Measurements from ENCODE around the gene TTLL8. TPM values are rescaled to one million over a fixed set of nuclear protein-coding genes. Genes with fewer than 3 reads are reported as not detected.

Gene TTLL8
- total and polyA plus RNA-seq, 2 experiments from 2014 or later, result not detected

DNA sequence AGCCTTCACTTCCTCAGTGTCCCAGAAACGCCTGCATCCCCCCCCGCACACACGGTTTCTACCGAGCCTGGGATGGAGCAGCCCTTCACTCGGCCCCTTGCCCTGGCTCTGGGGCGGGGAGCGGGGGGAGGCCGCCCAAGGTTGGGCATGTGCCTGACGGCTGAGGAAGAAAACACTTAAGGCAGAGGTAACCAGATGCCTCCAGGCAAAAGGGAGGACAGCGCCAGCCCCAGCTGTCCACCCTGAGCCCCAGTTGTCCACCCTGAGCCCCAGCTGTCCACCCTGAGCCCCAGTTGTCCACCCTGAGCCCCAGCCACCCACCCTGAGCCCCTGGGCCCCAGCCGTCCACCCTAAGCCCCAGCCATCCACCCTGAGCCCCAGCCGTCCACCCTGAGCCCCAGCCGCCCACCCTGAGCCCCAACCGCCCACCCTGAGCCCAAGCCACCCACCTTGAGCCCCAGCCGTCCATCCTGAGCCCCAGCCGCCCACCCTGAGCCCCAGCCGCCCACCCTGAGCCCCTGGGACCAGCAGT is 3.8 kb upstream of the TTLL8 start:
- Histone ChIP-seq H2AFZ (no peak overlapping the region), H3K79me2 (no peaks in the 10 kb centered on the region), H3K4me3 (no peak overlapping the region), H3K9me2 (replicated peaks; ENCODE audit: insufficient read depth) (no peaks in the 10 kb centered on the region), H3K4me1 (ENCODE audit: insufficient read depth) (peaks cover 18% of the 10 kb centered on the region), H3K27ac (no peak overlapping the region), H3K36me3 (replicated peaks; ENCODE audit: insufficient read depth, low read depth) (no peaks in the 10 kb centered on the region), H4K20me1 (ENCODE audit: insufficient read depth, poor library complexity, severe bottlenecking) (no peaks in the 10 kb centered on the region), H3K27me3 (peaks cover 17% of the 10 kb centered on the region), H3K9me3 (ENCODE audit: low read depth) (no peaks in the 10 kb centered on the region), H3K4me2 (no peak overlapping the region)
- WGBS (ENCODE audit: low lambda C conversion rate, missing lambda C conversion rate), result 83% methylated on average over 13 of the region's 17 CpGs
- no peak for DNase-seq (ENCODE audit: low spot score)
- TF ChIP-seq, protein P1, sequence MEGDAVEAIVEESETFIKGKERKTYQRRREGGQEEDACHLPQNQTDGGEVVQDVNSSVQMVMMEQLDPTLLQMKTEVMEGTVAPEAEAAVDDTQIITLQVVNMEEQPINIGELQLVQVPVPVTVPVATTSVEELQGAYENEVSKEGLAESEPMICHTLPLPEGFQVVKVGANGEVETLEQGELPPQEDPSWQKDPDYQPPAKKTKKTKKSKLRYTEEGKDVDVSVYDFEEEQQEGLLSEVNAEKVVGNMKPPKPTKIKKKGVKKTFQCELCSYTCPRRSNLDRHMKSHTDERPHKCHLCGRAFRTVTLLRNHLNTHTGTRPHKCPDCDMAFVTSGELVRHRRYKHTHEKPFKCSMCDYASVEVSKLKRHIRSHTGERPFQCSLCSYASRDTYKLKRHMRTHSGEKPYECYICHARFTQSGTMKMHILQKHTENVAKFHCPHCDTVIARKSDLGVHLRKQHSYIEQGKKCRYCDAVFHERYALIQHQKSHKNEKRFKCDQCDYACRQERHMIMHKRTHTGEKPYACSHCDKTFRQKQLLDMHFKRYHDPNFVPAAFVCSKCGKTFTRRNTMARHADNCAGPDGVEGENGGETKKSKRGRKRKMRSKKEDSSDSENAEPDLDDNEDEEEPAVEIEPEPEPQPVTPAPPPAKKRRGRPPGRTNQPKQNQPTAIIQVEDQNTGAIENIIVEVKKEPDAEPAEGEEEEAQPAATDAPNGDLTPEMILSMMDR (IDR thresholded peaks at IDR 0.05; ENCODE audit: poor library complexity), result no peak
- no peak for TF ChIP-seq EZH2 (IDR thresholded peaks at IDR 0.05; ENCODE audit: borderline replicate concordance)

DNA sequence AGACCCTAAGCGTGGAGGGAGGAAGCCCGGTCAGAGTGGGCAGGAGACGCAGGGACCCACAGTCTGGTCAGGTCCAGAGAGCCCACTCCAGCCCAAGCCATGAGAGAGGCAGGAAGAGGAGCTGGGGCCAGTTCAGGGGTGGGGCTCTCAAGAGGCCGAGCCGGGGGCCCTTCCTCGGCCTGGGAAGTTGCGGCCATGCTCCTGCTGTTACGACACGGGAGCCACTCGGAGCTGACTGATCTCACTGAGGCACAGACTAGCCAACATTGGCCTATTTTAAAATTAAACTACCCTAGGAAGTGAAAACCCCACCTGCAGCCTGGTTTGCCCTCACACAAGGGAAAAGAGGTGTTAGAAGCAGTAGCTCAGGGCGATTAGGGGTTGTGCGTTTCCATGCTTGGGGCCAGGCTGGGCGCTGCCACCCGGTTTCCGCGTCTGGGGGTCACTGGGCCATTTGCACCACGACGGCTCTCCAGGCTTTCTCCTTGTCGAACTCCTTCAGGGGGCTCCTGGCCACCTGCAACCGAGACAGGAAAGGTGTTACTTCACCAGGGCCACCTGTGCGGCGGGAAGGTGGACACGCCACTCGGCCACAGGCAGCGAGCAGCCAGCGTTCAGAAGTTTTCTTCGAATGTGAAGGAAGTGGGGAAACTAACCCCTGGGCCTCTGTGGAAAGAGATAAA is 3.2 kb upstream of the TTLL8 start:
- 89% methylated on average over 27 of the region's 27 CpGs for WGBS (ENCODE audit: low lambda C conversion rate, missing lambda C conversion rate)
- H3K27ac ChIP-seq, result no peak overlapping the region

DNA sequence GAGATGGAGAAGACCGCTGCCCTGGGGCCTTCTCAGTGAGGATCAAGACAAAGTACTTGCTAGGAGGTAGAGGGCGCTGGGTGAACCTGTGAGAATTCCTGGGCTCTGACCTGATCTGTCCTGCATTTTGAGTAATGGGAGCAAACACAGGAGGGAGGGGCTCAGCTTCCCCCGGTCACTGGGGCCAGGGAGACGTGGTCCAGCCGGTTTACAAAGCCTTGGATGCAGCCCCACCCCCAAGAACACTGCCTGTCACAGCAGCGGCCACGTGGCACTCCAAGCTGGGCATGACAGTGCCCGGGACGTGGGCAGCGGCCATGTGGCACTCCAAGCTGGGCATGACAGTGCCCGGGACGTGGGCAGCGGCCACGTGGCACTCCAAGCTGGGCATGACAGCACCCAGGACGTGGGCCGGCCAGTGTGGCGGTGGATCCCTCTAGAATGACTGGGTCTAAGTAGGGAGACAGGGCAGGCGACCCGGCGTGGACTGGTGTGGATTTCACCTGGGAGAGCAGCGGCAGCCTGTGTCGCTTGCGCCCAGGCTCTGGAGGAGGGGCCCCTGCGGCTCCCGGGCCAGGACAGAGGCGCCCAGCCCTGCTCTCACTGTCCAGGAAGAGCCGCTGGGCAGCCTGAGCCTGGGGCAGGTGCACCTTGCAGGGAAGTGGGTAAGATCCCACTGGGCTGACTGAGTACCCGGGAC is 2.5 kb upstream of the TTLL8 start:
- Histone ChIP-seq H3K9me3 (ENCODE audit: low read depth) (no peaks in the 10 kb centered on the region), H3K36me3 (replicated peaks; ENCODE audit: insufficient read depth, low read depth) (no peaks in the 10 kb centered on the region), H3K4me3 (no peak overlapping the region), H3K4me1 (ENCODE audit: insufficient read depth) (peaks cover 18% of the 10 kb centered on the region), H3K9me2 (replicated peaks; ENCODE audit: insufficient read depth) (no peaks in the 10 kb centered on the region), H4K20me1 (ENCODE audit: insufficient read depth, poor library complexity, severe bottlenecking) (no peaks in the 10 kb centered on the region), H3K4me2 (no peak overlapping the region), H2AFZ (no peak overlapping the region), H3K79me2 (no peaks in the 10 kb centered on the region), H3K27ac (no peak overlapping the region), H3K27me3 (peaks cover 17% of the 10 kb centered on the region)
- TF ChIP-seq EZH2 (IDR thresholded peaks at IDR 0.05; ENCODE audit: borderline replicate concordance), result no peak
- TF ChIP-seq, protein P1 (IDR thresholded peaks at IDR 0.05; ENCODE audit: poor library complexity), result no peak
- no peak for TF ChIP-seq EZH2phosphoT487 (IDR thresholded peaks at IDR 0.05; ENCODE audit: low read depth, severe bottlenecking, unreplicated experiment)
- DNase-seq (ENCODE audit: low spot score), result no peak
- 80% methylated on average over 28 of the region's 28 CpGs for WGBS (ENCODE audit: low lambda C conversion rate, missing lambda C conversion rate)

More for the DNA sequence above, 3.2 kb upstream of the TTLL8 start:
- Histone ChIP-seq H3K9me3 (ENCODE audit: low read depth) (no peaks in the 10 kb centered on the region), H3K4me3 (no peak overlapping the region), H3K9me2 (replicated peaks; ENCODE audit: insufficient read depth) (no peaks in the 10 kb centered on the region), H3K4me1 (ENCODE audit: insufficient read depth) (peaks cover 18% of the 10 kb centered on the region), H3K27me3 (peaks cover 17% of the 10 kb centered on the region), H2AFZ (no peak overlapping the region), H3K79me2 (no peaks in the 10 kb centered on the region), H4K20me1 (ENCODE audit: insufficient read depth, poor library complexity, severe bottlenecking) (no peaks in the 10 kb centered on the region), H3K4me2 (no peak overlapping the region), H3K36me3 (replicated peaks; ENCODE audit: insufficient read depth, low read depth) (no peaks in the 10 kb centered on the region)
- no peak for DNase-seq (ENCODE audit: low spot score)
- no peak for TF ChIP-seq EZH2phosphoT487 (IDR thresholded peaks at IDR 0.05; ENCODE audit: low read depth, severe bottlenecking, unreplicated experiment)
- TF ChIP-seq, protein P1 (IDR thresholded peaks at IDR 0.05; ENCODE audit: poor library complexity), result no peak
- no peak for TF ChIP-seq EZH2 (IDR thresholded peaks at IDR 0.05; ENCODE audit: borderline replicate concordance)
